Nephron (organoid): ENCODE data around the gene PSMD6.

Experiments used
- H3K27ac Mint-ChIP-seq, 3 experiments: 2 replicates each; pipeline ENCODE4 v1.8.0; 2020; ENCODE audit warnings: mixed read lengths in 3 of 3, mild to moderate bottlenecking in 2 of 3, moderate library complexity in 1 of 3
- H3K27me3 Mint-ChIP-seq: 2 replicates; pipeline ENCODE4 v1.8.0; 2021; ENCODE audit warnings: low read depth, mild to moderate bottlenecking, moderate library complexity, mixed read lengths
- H3K36me3 Mint-ChIP-seq: 2 replicates; pipeline ENCODE4 v1.8.0; 2020; ENCODE audit warnings: low read depth, mixed read lengths
- H3K4me1 Mint-ChIP-seq: 2 replicates; pipeline ENCODE4 v1.8.0; 2020; ENCODE audit warnings: mixed read lengths
- H3K4me3 Mint-ChIP-seq, 3 experiments: 2 replicates each; pipeline ENCODE4 v1.8.0; 2020; ENCODE audit warnings: mild to moderate bottlenecking in 3 of 3, mixed read lengths in 3 of 3, moderate library complexity in 2 of 3
- H3K9me3 Mint-ChIP-seq: 2 replicates; pipeline ENCODE4 v1.8.0; 2020; ENCODE audit warnings: mixed read lengths
- CTCF ChIP-seq, 3 experiments: fragments of 200-600 bp; sonication (generic); IDR thresholded peaks; one replicate each; pipeline ENCODE4 v1.5.0; 2021; ENCODE audit warnings: antibody characterized with exemption in 3 of 3; ENCODE audit not compliant: unreplicated experiment in 3 of 3

The PSMD6 gene

DNA sequence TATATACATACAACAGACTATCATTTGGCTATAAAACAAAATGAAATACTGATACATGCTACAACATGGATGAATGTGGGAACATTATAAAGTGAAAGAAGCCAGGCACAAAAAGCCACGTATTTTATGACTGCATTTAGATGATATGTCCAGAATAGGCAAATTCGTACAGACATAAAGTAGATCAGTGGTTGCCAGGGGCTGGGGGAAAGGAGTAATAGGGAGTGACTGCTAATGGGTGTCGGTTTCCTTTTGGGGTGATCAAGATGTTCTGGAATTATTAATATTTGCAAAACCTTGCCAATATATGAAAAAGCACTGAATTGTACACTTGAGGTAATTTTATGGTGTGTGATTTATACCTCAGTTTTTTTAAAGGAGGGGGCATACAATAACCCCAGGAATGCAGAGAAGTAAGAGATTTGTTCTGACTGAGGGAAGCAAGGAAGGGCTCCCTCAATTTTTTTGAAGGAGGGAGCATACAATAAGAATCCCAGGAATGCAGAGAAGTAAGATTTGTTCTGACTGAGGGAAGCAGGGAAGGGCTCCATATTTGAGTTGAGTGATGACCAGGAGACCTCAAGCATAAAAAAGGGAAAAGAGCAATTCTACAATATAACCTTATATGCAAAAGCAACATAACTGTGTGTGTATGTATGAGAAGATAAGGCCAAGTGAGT lies 6.2 kb downstream of the PSMD6 start:
- Mint-ChIP-seq H3K4me1 (peaks cover 12% of the 10 kb centered on the region), H3K9me3 (no peaks in the 10 kb centered on the region), H3K27me3 (no peaks in the 10 kb centered on the region), H3K4me3 (no peak overlapping the region), H3K27ac (no peak overlapping the region), H3K36me3 (peaks cover 74% of the 10 kb centered on the region)
- TF ChIP-seq CTCF (IDR thresholded peaks at IDR 0.05; ENCODE audit: unreplicated experiment in 3 of 3), result no peak

GRCh38 chr3:64011685-64012084 lies 11.6 kb downstream of the PSMD6 start:
- Mint-ChIP-seq H3K4me3 (no peak overlapping the region), H3K9me3 (no peaks in the 10 kb centered on the region), H3K4me1 (peaks cover 16% of the 10 kb centered on the region), H3K36me3 (peaks cover 72% of the 10 kb centered on the region), H3K27ac (peak overlapping the region in 1 of 3 experiments; percentile 47), H3K27me3 (no peaks in the 10 kb centered on the region)
- no peak for TF ChIP-seq CTCF (IDR thresholded peaks at IDR 0.05; ENCODE audit: unreplicated experiment in 3 of 3)

DNA sequence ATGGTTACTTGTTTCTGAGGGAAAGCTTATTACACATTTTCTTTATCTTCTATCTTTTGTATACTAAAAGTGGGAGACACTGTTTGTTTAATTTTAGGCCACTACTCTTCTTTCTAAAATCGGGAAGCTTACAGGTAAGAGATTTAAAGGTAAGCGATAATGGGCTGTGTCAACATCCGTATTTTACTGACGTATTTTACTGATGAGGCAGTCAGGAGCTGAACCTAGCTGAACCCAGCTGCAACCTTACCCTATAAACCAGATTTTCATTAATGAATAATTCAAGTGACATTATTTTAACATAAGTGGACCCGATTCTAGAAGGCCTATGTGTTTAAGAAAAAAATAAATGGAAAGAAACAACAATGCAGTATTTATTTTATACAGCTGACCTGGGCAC lies 13.1 kb downstream of the PSMD6 start:
- Mint-ChIP-seq H3K36me3 (peaks cover 64% of the 10 kb centered on the region), H3K4me3 (no peak overlapping the region), H3K27ac (peak overlapping the region in 1 of 3 experiments; percentile 63), H3K9me3 (no peaks in the 10 kb centered on the region), H3K4me1 (peaks cover 16% of the 10 kb centered on the region), H3K27me3 (no peaks in the 10 kb centered on the region)
- no peak for TF ChIP-seq CTCF (IDR thresholded peaks at IDR 0.05; ENCODE audit: unreplicated experiment in 3 of 3)

- peaks cover 57% of the 10 kb centered on the region for H3K36me3 Mint-ChIP-seq
- no peaks in the 10 kb centered on the region for H3K27me3 Mint-ChIP-seq
- no peak for TF ChIP-seq CTCF (IDR thresholded peaks at IDR 0.05; ENCODE audit: unreplicated experiment in 3 of 3)
- no peak overlapping the region for H3K4me3 Mint-ChIP-seq
- H3K27ac Mint-ChIP-seq, result peak overlapping the region; percentile 6 to 63 (median 50)
- no peaks in the 10 kb centered on the region for H3K9me3 Mint-ChIP-seq
- H3K4me1 Mint-ChIP-seq, result peaks cover 16% of the 10 kb centered on the region
Observed at GRCh38 chr3:64009528-64009927, 13.8 kb downstream of the PSMD6 start.

- Mint-ChIP-seq H3K9me3 (no peaks in the 10 kb centered on the region), H3K4me3 (no peak overlapping the region), H3K27ac (peak overlapping the region; percentile 6 to 85 (median 63)), H3K4me1 (peaks cover 16% of the 10 kb centered on the region), H3K27me3 (no peaks in the 10 kb centered on the region), H3K36me3 (peaks cover 50% of the 10 kb centered on the region)
- TF ChIP-seq CTCF (IDR thresholded peaks at IDR 0.05; ENCODE audit: unreplicated experiment in 3 of 3), result no peak
Observed at GRCh38 chr3:64008487-64009351, 14.6 kb downstream of the PSMD6 start.
